ENCODE data around the gene NFATC3.

The NFATC3 gene

DNA sequence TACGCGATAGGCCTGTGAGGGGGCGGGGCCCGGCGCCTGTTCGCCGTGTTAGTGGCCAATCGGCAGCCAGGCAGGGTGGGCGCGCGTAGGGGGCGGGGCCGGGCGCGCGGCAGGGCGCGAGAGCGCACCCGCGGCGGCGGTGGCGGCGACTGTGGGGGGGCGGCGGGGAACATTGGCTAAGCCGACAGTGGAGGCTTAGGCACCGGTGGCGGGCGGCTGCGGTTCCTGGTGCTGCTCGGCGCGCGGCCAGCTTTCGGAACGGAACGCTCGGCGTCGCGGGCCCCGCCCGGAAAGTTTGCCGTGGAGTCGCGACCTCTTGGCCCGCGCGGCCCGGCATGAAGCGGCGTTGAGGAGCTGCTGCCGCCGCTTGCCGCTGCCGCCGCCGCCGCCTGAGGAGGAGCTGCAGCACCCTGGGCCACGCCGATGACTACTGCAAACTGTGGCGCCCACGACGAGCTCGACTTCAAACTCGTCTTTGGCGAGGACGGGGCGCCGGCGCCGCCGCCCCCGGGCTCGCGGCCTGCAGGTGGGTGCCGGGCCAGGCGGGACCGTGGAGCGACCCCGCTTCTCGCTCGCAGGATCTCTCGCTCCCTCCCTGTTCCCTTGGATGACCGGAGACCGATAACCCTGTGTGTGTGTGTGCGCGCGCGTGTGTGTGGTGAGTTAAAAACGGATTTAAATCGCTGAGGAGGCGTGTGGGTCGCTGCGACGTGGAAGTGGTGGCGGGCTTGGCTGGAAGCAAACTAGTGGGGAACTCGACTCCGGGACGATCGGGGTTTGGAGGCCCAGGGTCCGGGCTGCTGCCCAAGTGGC is at the start of gene NFATC3:
Gene NFATC3, plus strand, starts transcription at position 112 of the 813 bp plus-strand sequence. Its CDS starts 312 bp downstream, at position 424.
- peak in 1 of 2 experiments; percentile 93 for DNase-seq

GRCh38 chr16:68037841-68038597 is 47.2 kb upstream of the NFATC3 start:
- DNase-seq = no peak

- DNase-seq = peak; percentile 6 to 32
Observed at GRCh38 chr16:68040506-68041288, 44.5 kb upstream of the NFATC3 start.

- no peak for DNase-seq
Observed at GRCh38 chr16:68041783-68042182, 43.4 kb upstream of the NFATC3 start.

- DNase-seq = no peak
Observed at GRCh38 chr16:68046106-68046505, 39.1 kb upstream of the NFATC3 start.

GRCh38 chr16:68047987-68048386 is 37.2 kb upstream of the NFATC3 start:
- DNase-seq = no peak

DNA sequence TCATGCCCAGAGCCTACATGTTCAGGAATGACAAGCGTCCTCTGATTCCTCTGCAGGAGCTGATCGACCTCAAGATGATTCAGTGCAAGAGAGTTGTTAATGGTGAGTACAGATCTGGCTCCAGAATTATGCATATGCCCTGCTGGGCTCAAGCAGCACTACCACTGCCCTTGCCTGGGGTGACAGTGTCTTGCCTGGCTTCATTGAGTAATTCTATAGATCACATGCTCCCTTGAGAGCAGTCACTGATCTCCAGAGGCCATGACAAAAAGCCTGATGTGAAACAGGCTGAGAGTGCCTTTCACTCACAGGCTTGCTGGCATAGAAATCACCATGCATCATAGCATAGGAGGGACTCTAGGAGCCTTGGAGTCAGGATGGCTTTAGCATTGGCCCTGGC is 35.7 kb upstream of the NFATC3 start:
- no peak for DNase-seq

GRCh38 chr16:68055395-68055794 is 29.8 kb upstream of the NFATC3 start:
- DNase-seq = no peak

DNA sequence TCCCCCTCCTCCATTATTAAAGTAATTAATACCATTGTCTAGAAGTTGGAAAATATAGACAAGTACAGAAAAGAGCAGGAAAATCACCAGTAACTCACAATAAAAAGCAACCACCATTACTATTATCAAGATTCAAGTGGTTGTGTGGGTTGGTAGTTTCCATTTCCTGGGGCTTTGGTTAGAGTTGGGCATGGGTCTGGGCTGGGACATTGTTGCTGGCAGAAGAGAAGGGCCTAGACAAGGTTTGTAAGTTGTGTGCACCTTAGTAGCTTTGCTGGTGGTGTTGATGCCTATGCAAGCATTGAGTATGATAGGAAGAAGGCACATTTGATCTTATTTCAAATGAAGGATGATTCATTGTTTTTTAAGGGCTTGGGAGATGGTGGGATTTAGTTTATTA is 25.4 kb upstream of the NFATC3 start:
- no peak for DNase-seq

- no peak for DNase-seq
Observed at GRCh38 chr16:68061396-68061795, 23.8 kb upstream of the NFATC3 start.

DNA sequence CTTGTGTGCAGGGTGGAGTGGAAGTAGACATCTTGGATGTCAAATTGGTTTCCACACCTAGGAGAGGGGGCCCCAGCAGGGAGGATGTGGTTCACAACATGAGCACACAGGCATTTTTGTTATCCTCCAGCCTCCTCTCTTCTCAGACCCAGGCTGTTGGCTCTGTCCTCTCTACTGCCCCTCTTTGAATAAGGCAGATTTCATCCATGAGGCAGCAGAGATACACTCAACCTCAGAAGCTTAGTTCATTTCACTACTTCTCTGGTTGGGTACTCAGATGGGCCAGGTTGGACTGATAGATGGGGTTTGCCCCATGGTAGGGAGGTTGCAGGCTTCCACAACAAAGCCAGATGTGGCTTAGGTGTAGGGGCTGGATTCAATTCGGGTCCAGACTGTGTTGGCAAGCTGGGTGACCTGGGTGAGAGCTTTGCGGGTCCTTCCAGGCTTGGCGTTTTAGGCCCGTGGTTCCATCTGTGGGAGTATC is 22.2 kb upstream of the NFATC3 start:
- no peak for DNase-seq

DNA sequence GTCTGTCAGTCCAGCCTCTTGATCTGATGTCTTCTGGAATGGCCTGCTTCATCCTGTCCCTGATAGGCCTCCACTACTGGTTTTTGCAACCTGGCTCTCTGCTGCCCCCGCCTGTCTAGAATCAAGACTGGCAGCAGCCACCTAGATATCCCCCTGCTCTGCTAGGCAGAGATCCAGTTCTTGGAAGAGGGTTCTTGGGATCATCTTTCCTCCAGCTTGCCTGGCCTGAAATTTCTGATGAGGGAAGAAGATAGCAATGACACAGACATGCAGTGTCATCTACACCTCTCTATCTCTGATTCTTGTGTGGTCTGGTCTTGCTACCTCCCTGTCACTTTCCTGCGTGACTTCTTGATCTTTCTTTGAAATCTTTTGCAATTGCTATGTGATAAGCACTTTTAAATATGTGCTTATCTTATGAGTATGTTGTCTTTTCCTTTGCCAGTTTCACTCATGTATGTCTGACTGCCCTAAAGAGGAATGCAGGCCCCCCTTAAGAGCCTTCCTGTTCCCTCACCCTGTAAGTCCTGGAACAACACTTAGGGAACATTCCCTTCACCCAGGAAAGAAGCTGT is 20.3 kb upstream of the NFATC3 start:
- DNase-seq = peak in 1 of 2 experiments; percentile 5

DNA sequence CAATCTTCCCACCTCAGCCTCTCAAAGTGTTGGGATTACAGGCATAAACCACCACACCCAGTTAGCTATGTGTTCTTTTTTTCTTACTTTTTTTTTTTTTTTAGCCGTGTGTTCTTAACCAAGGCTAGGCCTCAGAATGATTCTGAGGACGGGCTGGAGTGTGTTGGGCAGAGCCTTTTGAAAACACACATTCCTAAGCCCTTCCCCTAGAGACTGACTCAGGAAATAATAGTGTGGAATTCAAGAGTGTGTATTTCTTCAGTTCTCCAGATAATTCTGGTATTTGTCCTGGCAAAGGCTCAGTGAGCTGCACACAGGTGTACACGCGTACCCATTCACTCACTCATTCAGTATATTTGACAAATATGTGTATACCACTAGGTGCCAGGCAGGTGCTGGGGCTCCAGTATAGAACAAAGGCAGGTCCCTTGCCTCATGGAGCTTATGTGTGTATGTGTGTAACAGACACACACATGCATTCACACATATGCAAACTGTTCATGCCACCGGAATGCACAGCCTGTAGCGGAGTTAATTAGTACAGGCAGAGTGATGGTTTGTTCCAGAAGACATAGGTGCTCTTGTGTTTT is 19.4 kb upstream of the NFATC3 start:
- DNase-seq = no peak

GRCh38 chr16:68066763-68067162 is 18.4 kb upstream of the NFATC3 start:
- no peak for DNase-seq

DNA sequence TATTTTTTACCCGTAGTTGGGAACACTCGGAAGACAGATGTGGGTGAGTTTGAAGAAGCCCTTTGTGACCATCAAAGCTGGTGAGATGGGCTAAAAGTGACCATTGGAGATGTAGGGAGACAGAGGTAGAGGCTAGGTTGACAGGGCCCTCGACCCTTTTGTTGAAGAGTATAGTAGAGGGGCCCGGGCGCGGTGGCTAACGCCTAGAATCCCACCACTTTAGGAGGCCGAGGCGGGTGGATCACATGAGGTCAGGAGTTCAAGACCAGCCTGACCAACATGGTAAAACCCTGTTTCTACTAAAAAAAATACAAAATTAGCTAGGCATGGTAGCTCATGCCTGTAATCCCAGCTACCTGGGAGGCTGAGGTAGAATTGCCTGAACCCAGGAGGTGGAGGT is 16.2 kb upstream of the NFATC3 start:
- no peak for DNase-seq

- no peak for DNase-seq
Observed at GRCh38 chr16:68069511-68070248, 15.5 kb upstream of the NFATC3 start.

GRCh38 chr16:68070249-68070730 is 14.9 kb upstream of the NFATC3 start:
- no peak for DNase-seq

DNA sequence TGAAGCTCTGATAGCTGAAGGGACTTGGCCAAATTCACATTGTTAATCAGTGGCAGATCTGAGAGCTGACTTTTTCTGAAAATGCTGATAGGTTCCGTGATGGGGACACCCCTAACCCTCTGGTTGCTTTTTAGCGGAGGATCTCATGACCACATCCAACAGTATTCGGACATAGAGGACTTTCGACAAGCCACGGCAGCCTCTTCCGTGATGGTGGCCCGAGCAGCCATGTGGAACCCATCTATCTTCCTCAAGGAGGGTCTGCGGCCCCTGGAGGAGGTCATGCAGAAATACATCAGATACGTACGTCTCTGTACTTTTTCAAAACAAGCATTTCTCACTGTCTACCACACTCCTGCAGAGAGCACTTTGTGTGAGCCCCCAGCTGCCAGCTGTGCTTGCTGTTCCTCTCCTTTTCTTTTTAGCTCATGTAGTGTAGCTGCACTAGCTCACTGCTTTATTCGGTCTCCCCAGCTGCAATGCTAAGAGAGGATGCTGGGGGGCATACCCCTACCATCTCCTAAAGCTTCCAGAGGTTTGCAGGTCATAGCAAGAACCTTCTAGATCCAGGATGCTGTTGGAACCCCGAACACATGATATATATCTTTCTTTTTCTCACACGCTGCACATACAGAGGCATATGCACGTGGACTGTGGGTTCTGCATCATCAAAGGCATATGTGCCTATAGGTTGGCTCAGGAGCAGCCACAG is 14.2 kb upstream of the NFATC3 start:
- no peak for DNase-seq

- DNase-seq = no peak
Observed at GRCh38 chr16:68071518-68071901, 13.7 kb upstream of the NFATC3 start.

- DNase-seq = peak in 1 of 2 experiments; percentile 24
Observed at GRCh38 chr16:68072038-68072695, 13.0 kb upstream of the NFATC3 start.
